ENCODE measurements around the gene GTF3C2. TPM values are rescaled to one million over a fixed set of nuclear protein-coding genes. Genes with fewer than 3 reads are reported as not detected.

The GTF3C2 gene
- total RNA-seq, 1 experiment from 2014 or later: 85.4 TPM

GRCh38 chr2:27393225-27393624 lies 36.7 kb upstream of the GTF3C2 start:
- no peaks in the 10 kb centered on the region for H3K4me1 Mint-ChIP-seq (ENCODE audit: low read depth, unreplicated experiment)
- CTCF ChIA-PET: no interaction called here
- intact Hi-C loops (cut with micrococcal nuclease; ENCODE audit: unreplicated experiment): no loop called here
- no TSS peak for BruUV-seq (replicated peaks)
- no peak for DNase-seq
- no peak for TF ChIP-seq CTCF (IDR thresholded peaks at IDR 0.05; ENCODE audit: unreplicated experiment)
- no peak overlapping the region for H3K27ac Mint-ChIP-seq (ENCODE audit: unreplicated experiment)
- no peaks in the 10 kb centered on the region for H3K27me3 Mint-ChIP-seq (ENCODE audit: unreplicated experiment)
- H3K9me3 Mint-ChIP-seq (ENCODE audit: low read depth, unreplicated experiment): no peaks in the 10 kb centered on the region
- H3K36me3 Mint-ChIP-seq (ENCODE audit: insufficient read depth, unreplicated experiment): peaks cover 25% of the 10 kb centered on the region
- H3K4me3 Mint-ChIP-seq (ENCODE audit: low read depth, unreplicated experiment): no peak overlapping the region

- no peaks in the 10 kb centered on the region for H3K27me3 Mint-ChIP-seq (ENCODE audit: unreplicated experiment)
- CTCF ChIA-PET: interaction anchor here (0.6 kb wide), 1 partner anchor 17 kb away, joined by 4 read pairs; no protein-coding TSS in a partner anchor
- no TSS peak for BruUV-seq (replicated peaks)
- no peak for DNase-seq
- H3K9me3 Mint-ChIP-seq (ENCODE audit: low read depth, unreplicated experiment): no peaks in the 10 kb centered on the region
- no peak for TF ChIP-seq CTCF (IDR thresholded peaks at IDR 0.05; ENCODE audit: unreplicated experiment)
- H3K36me3 Mint-ChIP-seq (ENCODE audit: insufficient read depth, unreplicated experiment): peaks cover 32% of the 10 kb centered on the region
- H3K27ac Mint-ChIP-seq (ENCODE audit: unreplicated experiment): no peak overlapping the region
- H3K4me3 Mint-ChIP-seq (ENCODE audit: low read depth, unreplicated experiment): no peak overlapping the region
- no peaks in the 10 kb centered on the region for H3K4me1 Mint-ChIP-seq (ENCODE audit: low read depth, unreplicated experiment)
- intact Hi-C loops (cut with micrococcal nuclease; ENCODE audit: unreplicated experiment): no loop called here
These were observed 34.5 kb upstream of the GTF3C2 start for GRCh38 chr2:27390822-27391679.

- BruUV-seq (replicated peaks): TSS peak; percentile 79
- no peak for DNase-seq
- peaks cover 68% of the 10 kb centered on the region for H3K36me3 Mint-ChIP-seq (ENCODE audit: insufficient read depth, unreplicated experiment)
- no peak for TF ChIP-seq CTCF (IDR thresholded peaks at IDR 0.05; ENCODE audit: unreplicated experiment)
- peaks cover 15% of the 10 kb centered on the region for H3K4me1 Mint-ChIP-seq (ENCODE audit: low read depth, unreplicated experiment)
- H3K4me3 Mint-ChIP-seq (ENCODE audit: low read depth, unreplicated experiment): peak overlapping the region; percentile 72
- no peaks in the 10 kb centered on the region for H3K27me3 Mint-ChIP-seq (ENCODE audit: unreplicated experiment)
- intact Hi-C loops (cut with micrococcal nuclease; ENCODE audit: unreplicated experiment): no loop called here
- H3K27ac Mint-ChIP-seq (ENCODE audit: unreplicated experiment): peak overlapping the region; percentile 93
- no peaks in the 10 kb centered on the region for H3K9me3 Mint-ChIP-seq (ENCODE audit: low read depth, unreplicated experiment)
- CTCF ChIA-PET: interaction anchor here (0.5 kb wide), 1 partner anchor 1039 kb away, joined by 4 read pairs; no protein-coding TSS in a partner anchor
These were observed 25.1 kb upstream of the GTF3C2 start for GRCh38 chr2:27381577-27382181.

- Mint-ChIP-seq H3K4me3 (ENCODE audit: low read depth, unreplicated experiment) (peak within 1 kb of the TSS; percentile 72), H3K27ac (ENCODE audit: unreplicated experiment) (peak within 1 kb of the TSS; percentile 93), H3K4me1 (ENCODE audit: low read depth, unreplicated experiment) (peaks cover 15% of the 10 kb centered on the region), H3K36me3 (ENCODE audit: insufficient read depth, unreplicated experiment) (peaks cover 70% of the 10 kb centered on the region), H3K27me3 (ENCODE audit: unreplicated experiment) (no peaks in the 10 kb centered on the region), H3K9me3 (ENCODE audit: low read depth, unreplicated experiment) (no peaks in the 10 kb centered on the region)
- intact Hi-C loops (cut with micrococcal nuclease; ENCODE audit: unreplicated experiment): no loop called here
- CTCF ChIA-PET: interaction anchor here (0.5 kb wide), 1 partner anchor 1039 kb away, joined by 4 read pairs; no protein-coding TSS in a partner anchor
- BruUV-seq (replicated peaks): no TSS peak
- no peak for TF ChIP-seq CTCF (IDR thresholded peaks at IDR 0.05; ENCODE audit: unreplicated experiment)
- DNase-seq: peak; percentile 90
These were observed 24.3 kb upstream of the GTF3C2 start, which contains the start of gene ZNF513 for GRCh38 chr2:27380626-27381545. Gene ZNF513 (minus strand): TSS chr2:27380734. CDS start chr2:27380526, 208 bp downstream.

Data from Calu3 (cell line).